NOMO-1 treated with DMSO at 0.1 percent for 48 hours (cell line): ENCODE data around the gene MUCL3.
"Not testable (repeated sequence)": the region's sequence is repeated elsewhere in the genome, so short reads cannot be mapped to it uniquely, and the experiment has no call there.

Experiments
- DNase-seq: peaks from one replicate; lab custom pipeline; 2025; ENCODE audit not compliant: unreplicated experiment; lab: John Stamatoyannopoulos, UW

MUCL3 gene

DNA sequence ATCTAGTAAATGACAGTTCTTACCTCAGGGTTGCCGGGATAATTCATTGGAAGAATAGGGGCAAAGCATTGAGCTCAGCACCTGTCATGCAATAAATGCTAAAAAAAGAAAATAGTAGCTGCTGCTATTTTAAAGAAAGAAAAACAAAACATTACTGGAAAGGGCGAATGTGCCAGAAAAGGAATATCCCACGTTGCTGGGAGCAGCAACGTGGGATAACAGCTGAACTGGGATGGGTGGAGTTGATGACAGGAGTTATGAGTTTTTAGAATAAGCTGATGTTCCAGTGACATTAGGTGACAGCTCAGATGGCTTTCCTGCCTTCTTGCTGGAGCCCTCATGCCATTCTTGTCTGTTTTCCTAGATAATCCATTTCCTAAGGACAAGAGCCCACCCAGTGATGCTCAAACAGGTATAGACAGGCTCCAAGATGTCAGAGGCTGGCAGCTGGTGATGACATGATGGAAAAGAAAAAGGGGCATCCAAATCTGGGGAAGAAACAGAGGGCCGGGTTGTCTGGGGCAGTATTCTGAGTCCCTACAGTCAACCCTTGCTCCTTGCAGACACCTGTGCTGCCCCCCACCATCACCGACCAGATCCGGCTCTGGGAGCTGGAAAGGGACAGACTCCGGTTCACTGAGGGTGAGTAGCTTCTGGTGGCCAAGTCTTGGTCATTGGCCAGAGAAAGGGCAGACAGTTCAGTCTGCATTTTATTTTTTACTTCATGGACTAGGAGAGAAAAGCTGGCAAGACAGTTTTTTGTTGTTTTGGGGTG is 27.8 kb upstream of the MUCL3 start:
- no peak for DNase-seq

DNA sequence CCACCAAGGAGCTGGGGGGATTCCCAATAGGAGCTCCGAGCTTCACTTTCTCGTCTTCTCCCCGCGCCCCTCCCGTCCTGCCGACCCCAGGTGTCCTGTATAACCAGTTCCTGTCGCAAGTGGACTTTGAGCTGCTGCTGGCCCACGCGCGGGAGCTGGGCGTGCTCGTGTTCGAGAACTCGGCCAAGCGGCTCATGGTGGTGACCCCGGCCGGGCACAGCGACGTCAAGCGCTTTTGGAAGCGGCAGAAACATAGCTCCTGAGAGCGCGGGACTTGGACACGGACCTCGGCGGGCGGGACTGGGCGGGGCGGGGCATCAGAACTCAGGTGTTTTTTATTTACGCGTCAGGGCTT is 27.1 kb upstream of the MUCL3 start:
- DNase-seq = no peak

DNA sequence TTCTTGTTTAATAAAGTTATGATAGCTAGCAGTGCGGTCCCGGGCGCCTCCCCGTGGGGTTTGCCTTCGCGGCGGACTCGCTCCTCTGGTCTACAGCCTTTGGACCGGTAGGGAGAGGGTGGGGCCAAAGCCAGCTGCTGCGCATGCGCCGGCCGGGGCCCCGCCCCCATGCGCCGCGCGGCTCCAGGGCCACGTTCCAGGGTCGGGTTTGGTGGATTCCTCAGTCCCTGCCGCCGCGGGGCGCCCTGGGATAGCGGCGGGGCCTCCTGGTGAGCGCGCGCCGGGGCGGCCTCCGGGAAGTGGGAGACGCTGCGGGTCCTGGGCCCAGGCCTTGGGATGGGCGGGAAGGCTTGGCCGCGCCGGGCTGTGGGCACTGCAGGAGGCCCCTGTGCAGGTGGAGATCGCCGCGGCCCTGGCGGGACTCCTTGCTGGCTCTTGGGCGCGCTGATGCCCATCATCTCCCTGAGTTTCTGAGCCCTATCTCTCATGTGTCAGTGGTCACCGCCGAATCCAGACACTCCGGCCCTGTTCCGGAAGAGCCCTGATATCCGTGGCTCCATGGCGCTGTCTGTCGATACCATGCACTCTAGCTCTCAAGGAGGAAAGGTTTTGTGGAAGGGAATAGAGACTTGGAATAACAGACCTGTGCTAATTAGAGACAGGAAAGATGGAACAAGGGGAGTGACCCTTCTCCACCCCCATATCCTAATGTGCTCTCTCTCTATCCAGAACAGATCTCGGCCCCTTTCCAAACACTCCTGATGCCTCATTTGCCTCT is 26.5 kb upstream of the MUCL3 start, which contains the start of gene VARS2:
Gene VARS2, plus strand, starts transcription at position 163 of the 778 bp plus-strand sequence. Its CDS starts 599 bp downstream, at position 762.
- peak; percentile 88 for DNase-seq

DNA sequence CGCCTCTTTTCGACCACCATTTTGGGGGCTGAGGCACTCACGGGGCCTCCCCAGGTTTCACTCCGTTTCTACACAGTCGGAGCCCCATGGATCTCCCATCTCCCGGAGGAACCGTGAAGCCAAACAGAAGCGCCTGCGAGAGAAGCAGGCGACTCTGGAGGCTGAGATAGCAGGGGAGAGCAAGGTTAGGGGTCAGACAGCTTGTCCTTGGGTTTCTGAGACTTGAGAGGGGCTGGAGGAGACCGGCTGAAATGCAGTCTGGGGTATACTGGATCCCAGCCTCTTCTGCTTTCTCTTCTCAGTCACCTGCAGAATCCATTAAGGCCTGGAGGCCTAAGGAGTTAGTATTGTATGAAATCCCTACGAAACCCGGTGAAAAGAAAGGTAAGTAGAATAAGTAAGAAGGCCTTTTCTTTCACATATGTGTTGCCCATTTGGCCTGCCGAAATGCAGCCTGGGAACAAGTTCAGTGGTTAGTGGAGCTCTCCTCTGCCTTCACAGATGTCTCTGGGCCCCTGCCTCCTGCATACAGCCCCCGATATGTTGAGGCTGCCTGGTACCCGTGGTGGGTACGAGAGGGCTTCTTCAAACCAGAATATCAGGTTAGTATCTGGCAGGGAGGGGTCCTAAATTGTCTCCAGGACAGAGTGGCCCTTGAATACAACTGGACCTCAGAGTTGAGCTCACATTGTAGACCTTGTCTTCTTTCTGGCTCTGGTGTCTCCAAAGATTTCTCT is 25.8 kb upstream of the MUCL3 start:
- DNase-seq = no peak

DNA sequence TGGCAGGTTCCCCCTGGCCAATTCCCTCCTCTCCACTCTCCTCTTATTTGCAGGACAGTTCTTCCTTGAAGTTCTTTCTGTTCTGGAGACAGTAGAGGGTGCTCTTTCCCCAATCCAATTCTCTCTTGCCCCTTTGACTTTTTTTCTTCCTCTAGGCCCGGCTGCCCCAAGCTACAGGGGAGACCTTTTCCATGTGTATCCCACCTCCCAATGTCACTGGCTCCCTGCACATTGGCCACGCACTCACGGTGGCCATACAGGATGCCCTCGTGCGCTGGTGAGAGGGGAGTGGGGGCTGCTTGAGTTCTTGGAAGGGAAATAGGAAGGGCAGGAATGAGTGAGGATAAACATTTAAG is 25.2 kb upstream of the MUCL3 start:
- peak; percentile 56 for DNase-seq

DNA sequence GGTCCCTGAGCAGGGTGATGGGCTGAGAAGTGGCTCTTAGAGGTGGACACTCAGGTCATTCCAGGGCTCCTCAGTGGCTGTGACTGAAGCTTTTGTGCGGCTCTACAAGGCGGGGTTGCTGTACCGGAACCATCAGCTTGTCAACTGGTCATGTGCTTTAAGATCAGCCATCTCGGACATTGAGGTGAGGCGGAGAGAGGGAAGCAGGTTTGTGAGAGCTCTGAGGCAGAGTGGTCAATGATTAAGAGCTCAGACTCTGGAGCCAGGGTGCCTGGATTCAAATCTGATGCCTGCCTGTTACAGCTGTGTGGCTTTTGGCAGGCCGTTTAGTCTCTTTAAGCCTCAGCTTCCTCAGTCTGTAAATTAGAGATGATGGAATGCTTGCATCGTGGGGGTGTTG is 23.7 kb upstream of the MUCL3 start:
- DNase-seq = no peak

DNA sequence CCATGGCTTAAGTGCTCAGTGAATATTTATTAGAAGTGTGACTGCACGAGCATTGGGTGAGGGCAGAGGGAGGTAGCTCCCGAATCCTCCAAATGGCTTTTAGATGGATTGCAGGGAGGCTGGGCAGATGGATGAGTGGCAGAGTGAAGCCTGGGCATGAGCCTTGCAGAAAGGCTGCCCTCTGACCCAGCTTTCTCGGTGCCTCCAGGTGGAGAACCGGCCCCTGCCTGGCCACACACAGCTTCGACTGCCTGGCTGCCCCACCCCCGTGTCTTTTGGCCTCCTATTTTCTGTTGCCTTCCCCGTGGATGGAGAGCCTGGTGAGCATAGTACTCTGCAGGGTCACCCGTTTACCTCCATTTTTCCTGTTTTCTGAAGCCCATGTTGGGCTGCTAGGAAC is 23.3 kb upstream of the MUCL3 start:
- DNase-seq = no peak

DNA sequence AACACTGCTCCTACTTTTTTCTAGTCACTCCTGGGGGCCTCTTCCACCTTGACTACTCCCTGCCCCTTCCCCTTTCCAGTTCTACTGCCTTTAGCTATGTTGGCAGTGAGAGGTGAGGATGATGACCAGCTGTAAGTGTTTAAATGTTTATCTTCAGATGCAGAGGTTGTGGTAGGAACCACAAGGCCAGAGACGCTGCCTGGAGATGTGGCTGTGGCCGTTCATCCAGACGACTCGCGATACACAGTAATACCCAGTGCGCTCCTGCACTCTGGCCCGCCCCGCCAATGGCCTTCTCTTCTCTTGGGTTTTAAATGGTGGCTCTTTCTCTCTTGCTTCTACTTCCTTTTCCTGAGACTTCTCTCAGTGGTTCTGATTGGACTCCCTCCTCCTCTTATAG is 22.1 kb upstream of the MUCL3 start:
- no peak for DNase-seq

DNA sequence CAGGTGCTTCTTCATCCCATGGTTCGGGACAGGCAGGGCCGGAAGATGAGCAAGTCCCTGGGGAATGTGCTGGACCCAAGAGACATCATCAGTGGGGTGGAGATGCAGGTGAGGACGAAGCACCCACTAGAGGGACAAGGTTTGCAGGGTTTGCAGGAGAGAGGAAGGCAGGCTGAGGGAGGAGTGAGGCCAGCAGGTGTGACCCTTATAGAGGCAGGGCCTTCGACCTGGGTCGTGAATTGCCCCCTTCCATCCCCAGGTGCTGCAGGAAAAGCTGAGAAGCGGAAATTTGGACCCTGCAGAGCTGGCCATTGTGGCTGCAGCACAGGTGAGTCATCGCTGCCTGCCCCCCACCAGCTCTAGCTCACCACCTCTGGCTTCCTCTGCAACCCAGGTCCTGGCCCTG is 18.3 kb upstream of the MUCL3 start:
- no peak for DNase-seq

DNA sequence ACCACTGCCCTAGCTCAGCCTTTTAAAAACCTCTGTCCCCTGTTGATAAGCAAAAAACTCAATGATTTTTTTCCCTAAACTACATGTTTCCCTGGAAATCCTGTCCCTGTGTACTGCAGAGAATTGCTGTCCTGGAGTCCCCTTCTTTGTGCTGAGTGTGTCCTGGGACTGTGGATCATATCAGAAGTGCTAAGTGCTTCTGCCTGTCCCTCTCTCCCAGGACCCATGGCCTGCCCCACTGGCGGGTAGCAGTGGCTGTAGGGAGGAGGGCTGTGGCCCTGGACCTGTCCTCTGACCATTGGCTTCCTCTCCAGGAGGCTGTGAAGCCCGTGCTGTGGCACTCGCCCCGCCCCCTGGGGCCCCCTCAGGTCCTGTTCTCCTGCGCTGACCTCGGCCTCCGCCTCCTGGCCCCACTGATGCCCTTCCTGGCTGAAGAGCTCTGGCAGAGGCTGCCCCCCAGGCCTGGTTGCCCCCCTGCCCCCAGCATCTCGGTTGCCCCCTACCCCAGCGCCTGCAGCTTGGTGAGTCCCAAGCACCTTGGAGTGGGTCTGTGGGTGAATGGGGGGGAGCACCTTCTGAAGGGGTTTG is 16.6 kb upstream of the MUCL3 start:
- not testable (repeated sequence) for DNase-seq

DNA sequence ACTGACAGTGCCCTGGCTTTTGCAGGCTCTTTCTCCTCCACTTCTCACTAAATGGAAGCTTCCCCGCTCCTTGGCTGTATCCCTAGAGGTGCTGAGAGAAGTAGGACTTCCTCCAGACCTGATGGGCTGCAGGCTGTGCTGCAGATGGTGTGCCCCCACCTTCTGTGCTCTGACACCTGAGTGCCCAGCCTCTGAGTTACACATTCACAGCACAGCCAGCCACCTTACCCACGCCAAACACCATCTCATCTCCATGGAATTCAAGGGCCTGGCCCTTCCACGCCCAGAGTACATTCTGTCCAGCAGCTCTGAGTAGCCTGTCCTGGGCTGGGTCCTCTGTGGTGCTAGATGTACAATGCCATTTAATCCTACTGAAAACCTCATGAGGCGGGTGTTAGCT is 14.1 kb upstream of the MUCL3 start:
- no peak for DNase-seq

DNA sequence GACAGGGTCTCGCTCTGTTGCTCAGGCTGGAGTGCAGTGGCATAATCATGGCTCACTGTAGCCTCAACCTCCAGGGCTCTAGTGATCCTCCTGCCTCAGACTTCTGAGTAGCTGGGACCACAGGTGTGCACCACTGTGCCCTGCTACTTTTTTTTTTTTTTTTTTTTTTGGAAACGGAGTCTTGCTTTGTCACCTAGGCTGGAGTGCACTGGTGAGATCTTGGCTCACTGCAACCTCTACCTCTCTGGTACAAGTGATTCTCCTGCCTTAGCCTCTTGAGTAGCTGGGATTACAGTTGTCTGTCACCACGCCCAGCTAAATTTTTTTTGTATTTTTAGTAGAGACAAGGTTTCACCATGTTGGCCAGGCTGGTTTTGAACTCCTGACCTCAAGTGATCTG is 13.7 kb upstream of the MUCL3 start:
- not testable (repeated sequence) for DNase-seq

DNA sequence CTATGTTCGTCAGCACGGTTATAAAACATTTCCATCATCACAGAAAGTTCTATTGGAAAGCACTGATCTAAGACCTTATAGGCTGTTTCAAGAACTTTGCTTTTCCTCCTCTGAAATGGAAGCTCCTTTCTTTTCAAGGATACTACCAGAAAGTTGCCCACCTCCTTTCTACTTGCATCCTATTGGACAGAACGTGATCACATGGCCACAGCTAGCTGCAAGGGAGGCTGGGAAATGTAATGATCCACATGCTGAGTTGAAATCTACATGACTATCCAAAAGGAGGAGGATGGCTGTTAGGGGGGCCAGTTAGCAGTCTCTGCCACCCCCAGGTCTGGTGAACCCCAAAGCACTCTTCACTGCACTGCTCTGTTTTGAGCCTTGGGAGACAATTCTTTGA is 12.1 kb upstream of the MUCL3 start:
- DNase-seq = no peak

DNA sequence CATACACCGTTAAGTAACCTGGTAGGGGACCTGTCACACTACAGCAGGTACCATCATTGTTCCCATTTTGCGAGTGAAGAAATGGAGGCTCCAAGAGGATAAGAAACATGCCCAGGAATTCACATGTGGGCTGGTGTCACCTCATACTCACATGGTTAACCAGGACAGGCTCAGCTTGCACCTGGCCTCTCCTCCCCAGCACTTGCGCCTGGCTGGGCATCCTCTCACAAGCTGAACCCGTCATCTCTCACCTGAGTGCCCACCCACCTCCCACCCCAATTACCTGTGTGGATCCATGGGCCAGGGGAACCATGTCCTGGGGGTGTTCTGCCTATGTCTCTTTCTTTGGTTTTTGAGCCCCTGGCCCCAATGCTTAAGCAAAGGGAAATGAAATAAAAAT is 10.3 kb upstream of the MUCL3 start:
- DNase-seq = no peak

DNA sequence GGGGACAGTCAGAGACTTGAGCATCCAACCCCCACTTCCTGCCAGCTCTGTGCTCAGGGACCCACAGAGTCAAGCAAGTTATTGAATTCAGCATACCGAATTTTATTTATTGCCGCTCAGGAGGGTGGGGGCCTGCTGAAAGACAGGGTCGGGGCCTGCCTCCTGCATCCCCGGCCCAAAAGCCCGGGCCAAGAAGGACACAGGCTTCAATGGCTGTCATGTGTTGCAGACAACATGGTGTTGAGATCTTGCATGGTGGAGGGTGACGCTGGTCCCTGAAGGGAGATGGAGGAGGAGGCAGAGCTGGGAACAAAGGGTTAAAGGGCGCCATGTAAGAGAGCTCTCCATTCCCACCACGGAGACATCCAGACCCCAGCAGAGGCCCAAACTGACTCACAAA is 9.5 kb upstream of the MUCL3 start:
- no peak for DNase-seq

DNA sequence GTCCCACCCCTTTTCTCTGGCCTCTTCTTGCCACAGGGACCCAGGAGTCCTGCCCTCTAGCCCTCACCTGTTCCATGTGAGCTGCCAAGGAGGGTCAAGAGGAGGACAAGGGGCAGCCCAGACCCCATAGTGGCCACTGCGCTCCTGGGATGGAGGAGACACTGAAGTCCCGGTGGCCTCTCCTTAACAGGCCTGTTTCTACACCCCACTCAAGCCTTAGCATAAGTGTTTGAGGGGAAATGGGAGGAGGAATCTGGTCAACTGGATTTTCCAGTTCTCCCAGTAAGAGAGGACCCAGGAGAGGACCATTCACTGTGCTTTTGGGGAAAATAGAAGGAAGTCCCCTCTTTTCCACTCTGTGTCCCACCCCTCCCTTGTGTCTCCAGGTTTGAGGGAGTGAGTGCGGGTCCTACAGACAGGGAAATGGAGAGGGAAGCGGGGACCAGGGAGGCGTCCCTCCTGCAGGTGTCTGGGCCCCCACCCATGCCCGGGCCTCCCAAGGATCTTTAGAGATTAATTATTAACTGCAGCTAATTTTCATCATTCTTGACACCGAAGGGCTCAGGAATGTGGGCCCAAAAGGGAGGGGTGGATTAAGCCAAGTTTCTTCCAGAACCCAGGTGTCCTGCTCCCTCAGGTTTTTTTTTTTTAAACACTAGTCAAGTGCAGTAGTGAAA is 8.7 kb upstream of the MUCL3 start, which contains the start of gene SFTA2:
Gene SFTA2, minus strand, starts transcription at position 202 of the 677 bp plus-strand sequence. Its CDS starts 74 bp downstream, at position 128.
- DNase-seq = no peak

DNA sequence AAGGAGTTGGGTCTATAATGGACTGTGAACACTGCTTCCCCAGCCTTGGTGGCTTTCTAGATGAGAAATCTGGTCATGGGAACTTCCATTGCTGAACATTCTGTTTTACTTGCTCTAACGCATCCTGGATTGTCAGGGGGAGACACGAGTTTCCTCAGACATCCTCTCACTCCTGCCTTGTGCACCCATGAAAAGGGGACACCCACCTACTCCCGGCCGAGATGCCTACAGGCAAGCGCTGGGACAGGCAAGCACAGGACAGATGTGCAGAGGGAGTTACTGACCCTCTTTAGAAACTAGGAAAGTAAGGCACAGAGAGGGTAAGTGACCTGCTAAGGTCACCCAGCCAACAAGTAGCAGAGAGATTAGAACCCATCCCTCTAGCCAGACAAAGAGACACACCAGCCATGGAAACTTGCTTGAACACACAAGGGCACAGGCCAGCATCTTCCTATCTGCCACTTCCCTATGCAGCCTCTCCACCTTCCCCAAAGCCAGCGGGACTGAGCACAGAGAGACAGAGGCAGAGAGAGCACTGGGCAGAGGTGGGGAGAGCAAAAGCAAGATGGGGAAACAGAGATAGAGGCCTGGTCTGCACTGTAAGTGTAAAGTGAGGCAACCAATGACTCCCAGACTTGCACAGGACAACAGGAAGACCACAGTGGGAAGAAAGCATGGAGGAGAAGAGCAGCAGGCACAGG is 8.0 kb upstream of the MUCL3 start:
- no peak for DNase-seq

DNA sequence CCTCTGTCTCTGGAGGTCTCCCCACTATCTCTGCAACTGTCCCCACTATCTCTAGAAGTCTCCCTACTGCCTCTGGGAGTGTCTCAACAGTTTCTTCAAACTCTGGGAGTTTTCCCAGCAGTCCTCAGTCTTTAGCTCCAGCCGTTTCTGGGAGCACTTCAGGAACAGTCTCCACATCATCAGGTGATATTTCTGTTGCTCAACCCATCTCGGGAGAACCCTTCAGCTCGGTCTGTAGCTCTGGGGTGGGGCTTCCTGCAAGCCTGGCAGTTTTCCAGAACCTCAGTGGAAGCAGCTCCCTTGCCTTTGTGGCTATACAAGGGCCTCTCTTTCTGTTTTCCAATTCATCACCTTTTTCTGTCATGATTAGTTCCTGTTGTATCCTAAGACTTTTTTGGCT is 5.8 kb upstream of the MUCL3 start:
- no peak for DNase-seq

DNA sequence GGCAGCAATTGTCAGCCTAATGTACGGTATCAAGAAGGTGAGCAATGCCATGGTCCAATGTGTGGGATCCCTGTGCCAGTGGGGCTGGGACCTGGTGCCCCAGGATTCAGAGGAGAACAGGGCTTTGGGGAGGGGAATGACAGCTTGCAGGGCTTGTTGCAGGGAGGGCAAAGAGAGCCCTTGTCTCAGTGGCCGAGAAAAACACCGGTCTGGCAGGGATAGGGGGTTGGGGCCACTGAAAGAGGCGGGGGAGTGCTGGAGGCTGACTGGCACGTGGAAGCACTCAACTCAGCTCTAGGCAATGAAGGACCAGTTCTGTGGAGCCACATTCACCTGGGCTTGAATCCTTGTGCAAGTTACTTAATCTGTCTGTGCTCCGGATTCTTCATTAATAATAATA is 3.5 kb upstream of the MUCL3 start:
- no peak for DNase-seq

DNA sequence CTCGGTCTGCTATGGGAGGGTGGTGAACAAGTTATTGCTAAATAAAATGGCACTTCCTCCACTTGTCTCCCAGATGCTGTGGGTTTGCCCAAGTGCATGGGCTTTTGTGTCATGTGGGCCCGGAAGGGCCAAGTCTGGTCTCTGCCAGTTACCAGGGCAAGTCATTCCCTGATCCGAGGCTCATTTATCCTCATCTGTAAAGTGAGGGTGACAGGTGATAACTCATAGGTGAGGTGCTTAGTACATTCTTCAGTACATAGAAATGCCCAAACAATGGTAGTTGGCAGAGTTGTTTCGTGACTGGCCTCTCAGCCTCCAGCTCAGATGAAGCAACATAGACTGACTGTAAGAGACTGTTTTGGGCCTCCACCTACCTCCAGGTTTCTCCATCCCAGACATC is 2.0 kb upstream of the MUCL3 start:
- DNase-seq = no peak
